LoVo (cell line): ENCODE data around the gene MORN1.

Experiments
- DNase-seq: peaks from one replicate; pipeline ENCODE4 v3.0.0-alpha.2; 2016; ENCODE audit warnings: low spot score

Gene MORN1

DNA sequence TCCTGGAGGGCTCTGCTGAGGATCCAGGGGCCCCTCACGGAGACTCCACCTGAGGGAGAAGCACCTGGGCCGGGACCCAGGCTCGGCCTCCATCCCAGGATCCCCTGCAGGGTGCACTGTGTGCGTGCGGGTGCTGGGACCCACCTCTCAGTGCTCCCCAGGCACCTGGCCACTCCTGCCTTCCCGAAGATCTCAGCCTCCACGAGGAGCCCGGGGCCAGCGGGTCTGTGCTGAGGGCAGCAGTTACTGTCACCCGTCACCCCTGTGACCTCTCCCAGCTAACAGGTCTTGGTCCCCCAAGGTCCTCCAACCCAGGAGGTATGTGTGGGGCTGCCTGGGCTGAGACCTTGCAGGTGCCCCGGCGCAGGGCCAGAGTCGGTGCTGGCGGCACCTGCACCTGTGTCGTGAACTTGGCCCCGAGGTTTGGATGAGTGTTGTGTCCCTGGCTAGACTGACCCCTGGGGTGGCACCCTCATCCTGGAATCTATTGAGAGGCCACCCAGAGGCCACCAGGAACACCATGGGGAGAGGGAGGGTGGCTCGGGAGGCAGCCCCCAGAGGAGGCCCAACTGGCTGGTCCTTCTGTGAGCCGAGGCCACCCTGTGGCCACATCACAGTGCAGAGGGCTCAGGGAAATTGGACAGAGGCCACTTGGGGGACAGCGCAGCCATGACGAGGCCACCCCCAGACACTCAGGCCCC is 17.7 kb downstream of the MORN1 start:
- DNase-seq = no peak

DNA sequence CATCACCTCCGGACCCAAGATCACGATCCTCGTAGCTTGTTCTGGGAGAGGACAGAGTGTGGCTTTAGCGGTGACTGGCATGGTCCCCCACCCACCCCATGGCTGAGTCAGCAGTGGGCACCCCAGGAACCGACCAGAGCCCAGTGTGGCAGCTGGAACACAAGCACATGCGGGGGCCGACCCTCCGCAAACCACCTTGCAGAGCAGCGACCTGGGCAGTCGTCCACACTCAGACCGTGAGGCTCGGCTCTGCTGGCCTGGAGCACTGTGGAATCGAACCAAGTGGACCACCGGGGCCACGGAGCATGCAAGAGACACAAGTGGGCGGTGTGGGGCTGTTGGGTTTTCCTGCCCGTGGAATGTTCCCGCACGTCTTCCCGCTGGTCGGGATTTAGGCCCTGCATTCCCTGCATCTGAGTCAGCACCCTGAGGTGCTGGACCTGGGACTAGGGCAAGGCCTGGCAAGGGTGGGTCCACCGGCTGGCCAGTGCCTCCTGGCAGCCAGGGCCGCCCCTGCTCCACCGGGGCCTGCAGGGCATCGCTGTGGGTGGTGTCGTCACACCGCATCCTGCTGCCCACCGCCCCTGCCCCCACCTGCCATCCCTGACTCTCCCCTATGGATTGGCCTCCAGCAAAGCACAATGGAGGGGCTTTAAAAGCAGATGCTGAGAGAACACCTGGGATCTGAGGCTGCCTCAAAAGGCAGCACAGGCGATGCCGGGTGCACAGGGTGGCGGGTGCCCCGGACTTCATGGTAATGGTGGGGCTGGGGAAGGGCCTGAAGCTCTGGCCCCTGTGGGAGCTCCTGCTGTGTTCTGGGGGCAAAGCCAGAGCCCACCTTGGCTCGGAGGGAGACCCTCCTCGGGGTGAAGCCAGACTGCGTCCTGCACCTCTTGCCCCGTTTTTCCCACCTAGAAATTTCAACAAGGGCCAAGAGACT is 18.5 kb downstream of the MORN1 start:
- no peak for DNase-seq

DNA sequence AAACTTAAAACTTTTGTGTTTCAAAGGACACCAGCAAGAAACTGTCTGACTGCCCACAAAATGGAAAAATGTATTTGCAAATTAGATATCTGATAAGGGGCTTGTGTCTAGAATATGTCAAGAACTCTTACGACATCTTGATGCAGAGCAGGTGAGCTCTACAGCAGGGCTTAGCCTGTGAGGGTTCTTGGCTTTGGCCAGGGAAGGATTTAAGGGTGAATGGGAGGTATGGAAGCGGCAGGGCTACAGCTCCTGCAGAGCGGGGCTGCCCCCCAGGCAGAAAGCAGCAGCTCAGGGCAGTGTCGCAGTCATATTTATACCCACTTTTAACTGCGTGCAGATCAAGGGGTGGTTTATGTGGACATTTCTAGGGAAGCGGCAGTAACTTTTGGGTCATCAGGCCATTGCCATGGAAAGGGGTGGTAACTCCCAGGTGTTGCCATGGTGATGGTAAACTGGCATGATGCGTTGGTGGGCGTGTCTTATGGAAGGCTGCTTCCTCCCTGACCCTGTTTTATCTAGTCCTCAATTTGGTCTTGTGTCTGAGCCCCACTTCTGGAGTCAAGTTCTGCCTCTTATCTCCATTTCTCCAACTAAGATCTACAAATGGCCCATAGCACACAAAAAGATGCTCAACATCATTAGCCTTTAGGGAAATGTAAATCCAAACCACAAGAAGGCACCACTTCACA is 23.2 kb downstream of the MORN1 start:
- no peak for DNase-seq

DNA sequence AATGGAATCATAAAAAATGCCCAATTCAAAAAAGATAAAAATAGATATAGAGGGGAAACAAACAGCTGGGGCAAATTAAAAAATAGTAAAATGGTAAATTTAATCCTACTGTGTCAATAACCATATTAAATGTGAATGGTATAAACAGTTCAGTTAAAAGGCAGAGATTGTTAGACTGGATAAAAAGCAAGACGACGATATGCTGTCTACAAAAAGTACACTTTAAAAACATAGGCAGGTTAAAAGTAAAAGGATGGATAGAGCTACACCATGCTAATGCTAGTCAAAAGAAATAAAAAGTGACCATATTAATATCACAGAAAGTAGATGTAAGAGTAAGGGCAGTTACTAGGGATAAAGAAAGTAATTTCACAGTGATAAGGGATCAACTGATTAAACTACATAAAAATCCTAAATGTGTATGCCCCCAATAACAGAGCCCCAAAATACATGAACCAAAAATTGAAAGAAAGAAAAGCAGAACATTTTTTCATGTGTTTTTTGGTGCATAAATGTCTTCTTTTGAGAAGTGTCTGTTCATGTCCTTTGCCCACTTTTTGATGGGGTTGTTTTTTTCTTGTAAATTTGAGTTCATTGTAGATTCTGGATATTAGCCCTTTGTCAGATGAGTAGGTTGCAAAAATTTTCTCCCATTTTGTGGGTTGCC is 27.4 kb downstream of the MORN1 start:
- DNase-seq = no peak

DNA sequence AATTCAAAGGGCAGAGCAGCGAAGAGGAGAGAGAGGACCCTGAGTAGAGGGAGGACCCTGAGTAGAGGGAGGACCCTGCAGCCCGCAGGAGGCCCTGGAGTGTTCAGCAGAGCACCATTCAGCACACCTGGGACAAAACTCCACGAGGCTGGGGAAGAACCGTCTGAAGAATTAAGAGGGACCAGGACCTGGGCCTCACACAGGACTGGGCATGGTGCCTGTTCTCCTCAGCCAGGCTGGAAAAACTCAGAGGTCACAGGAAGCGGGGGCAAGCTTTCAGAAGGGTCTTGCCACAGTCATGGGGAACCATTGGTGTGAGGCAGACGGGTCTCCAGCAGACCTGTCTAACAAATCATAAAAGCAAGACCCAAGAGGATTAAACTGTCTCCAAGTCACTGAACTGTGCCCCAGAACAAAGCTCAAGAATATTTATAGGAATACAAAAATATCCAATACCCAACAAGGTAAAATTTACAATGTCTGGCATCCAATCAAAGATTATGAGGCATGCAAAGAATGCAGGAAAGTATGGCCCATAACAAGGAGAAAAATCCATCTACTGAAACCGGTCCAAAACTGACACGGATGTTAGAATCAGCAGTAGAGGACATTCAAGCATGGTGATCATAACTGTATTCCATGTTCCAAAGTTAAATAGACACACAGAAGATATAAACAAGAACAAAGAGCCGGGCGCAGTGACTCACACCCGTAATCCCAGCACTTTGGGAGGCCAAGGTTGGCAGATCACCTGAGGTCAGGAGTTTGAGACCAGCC is 30.6 kb downstream of the MORN1 start:
- no peak for DNase-seq

DNA sequence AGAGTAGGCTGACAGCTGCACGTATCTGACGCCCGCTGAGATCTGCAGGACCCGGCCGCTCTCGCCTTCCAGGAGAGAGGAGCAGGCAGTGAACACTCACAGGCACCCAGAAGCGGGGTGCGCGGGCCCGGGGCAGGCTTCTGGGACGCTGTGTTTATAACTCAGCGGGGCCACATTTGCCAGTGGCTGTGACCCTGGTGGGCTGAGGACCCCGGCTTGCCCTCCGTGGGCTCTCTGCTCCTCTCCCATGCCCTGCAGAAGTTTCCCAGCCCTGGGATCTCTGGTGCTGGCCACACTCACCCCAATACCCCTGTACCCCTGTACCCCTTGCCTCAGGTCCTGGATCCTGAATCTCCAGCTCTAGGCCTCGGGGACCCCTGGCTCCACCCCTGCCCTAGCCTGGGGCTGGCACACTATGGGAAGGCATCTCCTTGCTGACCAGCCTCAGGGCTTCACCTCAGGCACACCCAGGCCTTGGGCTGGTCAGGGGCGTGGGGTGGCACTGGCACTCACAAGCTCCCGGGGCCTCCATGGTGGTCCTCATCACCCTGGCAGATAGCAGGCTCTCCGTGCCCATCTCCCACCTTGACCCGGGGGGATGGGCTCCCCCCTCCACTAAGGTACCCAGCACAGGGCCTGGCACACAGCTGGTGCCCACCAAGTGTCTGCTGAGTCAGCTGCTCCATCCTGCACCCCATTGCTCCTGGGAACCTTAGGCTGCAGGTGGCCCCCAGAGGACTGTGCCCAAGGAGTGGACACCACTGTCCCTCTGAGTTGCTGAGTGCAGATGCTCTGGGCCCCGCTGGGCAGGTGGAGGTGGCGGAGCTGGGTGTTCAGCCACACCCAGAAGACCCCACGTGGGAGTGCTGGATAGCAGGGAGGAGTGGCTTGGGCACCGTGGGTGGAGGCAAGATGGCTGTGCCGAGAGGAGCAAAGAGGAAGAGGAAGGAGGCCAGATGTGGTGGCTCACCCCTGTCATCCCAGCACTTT is 32.4 kb downstream of the MORN1 start:
- no peak for DNase-seq

DNA sequence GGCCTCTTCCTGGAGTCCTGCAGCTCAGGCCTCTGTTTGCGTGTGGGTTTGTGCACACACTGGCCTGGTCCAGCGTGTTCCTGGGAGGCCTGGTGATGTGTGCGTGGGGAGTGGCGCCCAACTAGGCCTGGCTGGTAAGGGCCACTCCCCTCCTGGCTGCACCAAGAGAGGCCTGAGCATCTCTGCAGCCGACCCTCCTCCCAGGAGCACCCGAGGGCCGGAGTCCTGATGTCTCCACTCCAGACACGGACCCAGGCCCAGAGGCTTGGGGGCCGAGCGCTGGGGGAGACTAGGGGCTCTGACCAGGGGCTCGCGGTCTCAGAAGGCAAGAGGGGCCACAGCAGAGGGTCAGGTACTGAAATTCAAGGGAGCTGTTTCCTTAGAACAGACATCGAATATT is 33.3 kb downstream of the MORN1 start:
- DNase-seq = no peak

DNA sequence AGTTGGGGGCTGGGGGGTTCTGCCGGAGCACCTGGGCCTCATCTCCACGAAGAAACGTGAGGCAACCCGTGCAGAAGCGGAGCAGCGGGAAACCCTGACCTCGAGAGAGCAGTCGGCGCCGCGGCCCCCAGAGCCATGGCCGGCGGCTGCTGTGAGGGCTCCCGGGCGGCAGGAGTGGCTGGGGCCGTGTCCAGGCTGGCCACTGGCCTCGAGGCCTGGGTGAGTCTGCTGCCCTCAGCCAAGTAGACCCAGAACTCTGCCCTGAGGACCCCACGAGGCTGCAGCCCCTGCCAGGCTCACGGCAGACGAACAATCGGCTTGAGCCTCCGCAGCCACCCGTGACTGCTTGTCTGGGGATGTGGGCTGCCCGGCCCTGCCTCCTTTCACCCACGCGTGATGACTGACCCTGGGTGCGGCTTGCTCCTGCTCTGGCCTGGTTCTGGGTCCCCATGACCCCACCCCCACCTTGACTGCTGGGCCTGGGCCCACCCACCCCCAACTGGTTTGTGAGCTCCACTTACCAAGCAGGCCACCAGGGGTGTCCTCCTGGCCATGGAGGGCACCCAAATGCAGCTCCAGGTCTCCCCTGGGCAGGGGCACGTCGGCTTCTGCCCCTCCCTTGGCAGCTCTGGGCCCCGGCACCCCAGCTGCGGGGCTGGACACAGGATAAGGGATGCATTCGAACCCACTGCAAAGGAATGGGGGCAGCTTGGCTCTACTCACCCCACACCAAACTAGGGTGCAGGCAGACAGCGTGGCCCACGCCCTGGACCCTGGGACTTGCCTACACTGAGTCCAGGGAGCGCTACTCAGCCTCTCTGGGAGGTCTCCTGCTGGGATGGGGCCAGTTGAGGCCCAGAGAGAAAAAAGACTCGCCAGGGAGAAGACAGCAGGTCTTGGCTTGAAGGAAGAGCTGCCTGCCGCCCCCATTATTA is 34.2 kb downstream of the MORN1 start:
- no peak for DNase-seq

DNA sequence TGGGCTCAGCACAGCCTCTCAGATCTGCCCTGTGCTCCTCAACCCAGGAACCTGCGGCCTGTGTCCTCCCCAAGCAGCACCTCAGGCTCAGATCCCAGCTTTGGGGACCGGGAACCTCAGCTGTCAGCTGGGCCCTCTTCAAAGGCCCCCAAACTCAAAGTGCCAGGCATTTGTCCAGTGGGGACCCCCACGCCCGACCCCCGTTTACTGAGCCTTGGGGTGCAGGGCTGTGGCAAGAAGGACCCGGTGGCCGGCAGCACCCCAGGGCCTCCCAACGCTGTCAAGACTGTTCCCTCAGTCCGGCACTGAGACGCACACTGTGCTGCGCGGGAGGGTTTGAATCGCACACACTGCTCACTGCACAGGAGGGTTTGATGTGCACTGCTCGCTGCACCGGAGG is 35.0 kb downstream of the MORN1 start:
- no peak for DNase-seq

DNA sequence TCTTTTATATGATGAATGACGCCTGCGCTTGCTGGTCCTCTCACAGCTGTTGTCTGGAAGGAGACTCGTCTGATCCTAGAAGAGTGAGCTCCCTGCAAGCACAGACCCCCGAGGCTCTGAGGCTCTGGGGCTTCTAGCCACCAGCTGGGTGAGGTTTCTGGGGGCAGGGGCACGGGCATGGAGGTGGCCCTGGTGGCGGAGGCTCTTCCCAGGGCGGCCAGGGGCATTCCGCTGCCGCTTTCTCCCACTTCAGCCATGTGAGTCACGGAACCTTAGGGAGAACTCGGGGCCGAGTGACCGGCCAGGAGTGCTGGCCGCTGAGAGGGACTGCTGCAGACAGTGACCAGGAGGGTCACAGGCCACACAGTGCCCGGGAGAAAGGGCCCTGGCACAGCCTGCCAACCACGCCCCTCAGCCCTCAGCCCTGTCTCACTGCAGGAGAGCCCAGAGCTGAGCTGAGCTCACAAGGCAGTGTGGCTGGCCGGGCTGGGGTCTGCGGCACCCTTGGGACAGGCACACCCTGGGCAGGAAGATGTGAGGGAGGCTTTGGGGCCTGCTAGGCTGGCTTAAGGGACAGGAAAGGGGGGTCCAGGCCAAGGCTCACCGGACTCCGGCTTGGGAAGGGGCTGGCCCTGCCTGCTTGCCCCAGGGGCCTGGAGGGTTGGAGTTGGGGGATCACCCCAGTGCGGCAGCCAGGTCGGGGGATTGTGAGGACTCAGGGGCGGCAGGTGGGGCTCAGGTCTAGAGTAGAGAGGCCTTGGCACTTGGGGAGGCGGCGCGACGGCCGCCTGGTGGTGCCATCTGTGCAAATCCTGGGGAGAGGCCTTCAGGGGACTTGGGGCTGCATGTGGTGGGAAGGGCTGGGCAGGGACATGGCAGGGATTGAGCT is 35.7 kb downstream of the MORN1 start:
- no peak for DNase-seq

DNA sequence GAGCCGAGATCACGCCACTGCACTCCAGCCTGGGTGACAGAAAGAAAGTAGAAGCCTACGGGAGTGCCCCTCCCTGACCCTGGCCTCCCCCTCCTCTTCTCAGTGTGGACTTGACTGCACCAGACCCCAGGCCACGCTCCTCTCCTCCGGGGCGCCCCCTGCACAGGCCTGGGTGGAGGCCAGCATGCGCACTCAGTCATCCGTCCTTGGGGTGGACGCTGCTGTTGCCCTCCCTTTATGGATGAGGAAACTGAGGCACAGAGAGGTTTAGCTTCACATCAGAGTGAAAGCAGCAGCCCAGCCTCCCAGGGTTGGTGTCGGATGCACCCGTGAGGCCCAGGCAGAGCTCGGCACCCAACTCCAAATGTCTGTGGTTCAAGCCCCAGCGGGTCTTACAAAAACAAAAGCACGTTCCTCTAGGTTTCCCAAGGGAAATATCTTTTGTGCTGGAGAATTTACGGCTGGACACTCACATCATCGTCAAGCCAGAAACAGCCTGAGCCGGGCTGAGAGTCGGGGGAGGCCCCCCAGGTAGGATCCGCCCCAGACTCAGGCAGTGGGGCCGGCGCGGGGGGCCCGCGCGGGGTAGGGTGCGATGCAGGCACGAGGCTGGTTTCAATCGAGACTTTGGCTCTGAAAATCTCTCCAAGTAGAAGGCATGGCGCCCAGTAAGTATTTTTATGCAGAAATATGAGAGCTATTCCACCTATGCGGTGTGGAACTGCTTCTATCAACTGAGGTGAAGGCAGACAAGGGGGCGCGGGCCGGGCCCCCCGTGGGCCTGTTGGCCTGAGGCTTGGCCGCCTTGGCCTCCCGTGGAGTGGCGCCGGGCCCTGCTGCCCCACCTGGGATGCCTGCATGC is 36.6 kb downstream of the MORN1 start:
- DNase-seq = no peak

DNA sequence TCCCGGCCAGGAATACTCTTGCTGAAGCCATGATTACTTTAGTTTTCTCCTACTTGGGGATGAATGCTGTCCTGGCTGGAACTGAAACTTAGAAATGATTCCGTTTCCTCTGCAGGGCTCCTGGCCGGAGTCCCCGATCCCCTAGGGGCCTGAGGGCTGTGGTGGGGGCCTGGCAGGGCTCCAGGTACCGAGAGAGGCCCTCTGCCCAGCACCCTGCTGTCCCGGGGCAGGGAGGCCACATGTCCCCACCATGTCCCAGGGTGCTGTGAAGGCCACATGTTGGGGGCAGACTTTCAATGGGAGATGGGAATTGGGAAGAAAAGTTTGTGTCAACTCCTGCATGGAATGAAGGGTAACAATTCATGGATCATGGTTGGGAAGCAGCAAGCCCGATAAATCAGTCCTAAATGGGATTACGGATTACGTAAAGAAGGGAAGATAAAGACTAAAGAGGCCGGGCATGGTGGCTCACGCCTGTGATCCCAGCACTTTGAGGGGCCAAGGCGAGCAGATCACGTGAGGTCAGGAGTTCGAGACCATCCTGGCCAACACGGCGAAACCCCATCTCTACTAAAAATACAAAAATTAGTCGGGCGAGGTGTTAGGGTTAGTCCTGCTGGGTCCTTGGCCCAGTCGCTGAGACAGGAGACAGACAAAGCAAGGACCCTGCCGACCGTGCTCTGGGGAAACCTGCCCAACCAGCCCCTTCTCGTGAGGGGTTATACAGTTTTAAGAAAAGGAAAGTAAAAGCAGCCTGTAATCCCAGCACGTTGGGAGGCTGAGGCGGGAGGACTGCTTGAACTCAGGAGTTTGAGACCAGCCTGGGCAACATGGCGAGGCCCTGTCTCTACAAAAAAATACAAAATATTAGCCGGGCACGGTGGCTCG is 37.6 kb downstream of the MORN1 start:
- no peak for DNase-seq

DNA sequence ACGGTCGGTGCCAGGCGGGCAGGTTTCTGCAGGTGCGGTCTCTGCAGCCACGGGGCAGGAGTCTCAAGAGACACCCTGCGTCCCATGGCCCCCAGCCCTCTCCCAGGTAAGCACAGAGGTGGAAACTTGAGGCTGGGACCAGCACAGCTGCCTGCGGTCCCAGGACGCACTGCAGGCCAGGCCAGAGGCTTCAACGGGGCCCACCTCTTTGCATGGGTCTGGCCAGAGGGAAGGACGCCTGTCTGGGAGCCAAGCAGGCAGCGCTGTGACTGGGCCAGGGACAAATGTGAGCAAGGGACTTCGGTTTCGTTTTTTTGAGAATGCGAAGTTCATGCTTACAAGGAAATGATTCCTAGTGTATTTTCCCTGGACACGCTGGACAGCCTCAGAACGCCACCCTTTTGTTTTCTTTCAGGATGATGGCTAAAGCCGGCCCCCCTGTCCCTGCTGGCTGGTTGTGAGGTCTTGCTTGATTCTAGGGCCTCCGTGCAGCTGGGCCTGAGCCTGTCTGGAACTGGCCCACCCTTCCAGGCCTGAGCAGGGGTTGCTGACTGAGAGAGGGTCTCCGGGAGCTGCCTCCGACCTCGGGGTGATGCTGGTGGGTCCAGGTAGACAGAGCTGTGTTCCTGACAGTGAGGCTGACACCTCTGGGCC is 38.3 kb downstream of the MORN1 start:
- no peak for DNase-seq

DNA sequence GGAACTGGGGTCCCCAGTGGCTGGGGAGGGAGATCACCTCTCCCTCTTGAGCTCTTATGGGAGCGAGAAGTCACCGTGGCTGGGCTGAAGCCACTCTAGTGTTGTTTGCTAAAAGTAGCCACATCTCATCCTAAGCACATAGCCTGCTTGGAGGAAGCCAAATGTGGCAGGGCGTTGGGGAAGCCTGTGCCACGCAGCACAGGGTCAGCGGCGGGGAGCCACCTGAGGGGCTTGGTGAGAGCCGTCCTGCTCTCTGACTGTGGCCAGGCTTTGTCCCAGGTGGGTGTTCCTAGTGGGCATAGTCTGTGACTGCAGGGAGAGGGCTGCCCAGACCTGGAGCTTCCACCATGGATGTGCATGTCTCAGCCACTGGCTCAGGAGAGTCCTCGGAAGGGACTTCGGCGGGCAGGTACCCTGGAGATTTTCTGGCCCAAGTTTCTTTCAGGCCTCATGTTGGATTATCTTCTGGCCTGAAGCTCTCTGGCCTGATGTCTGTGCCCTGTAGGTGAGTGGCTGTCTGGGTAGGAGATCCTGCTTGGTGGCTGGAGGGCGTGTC is 38.9 kb downstream of the MORN1 start:
- DNase-seq = no peak

DNA sequence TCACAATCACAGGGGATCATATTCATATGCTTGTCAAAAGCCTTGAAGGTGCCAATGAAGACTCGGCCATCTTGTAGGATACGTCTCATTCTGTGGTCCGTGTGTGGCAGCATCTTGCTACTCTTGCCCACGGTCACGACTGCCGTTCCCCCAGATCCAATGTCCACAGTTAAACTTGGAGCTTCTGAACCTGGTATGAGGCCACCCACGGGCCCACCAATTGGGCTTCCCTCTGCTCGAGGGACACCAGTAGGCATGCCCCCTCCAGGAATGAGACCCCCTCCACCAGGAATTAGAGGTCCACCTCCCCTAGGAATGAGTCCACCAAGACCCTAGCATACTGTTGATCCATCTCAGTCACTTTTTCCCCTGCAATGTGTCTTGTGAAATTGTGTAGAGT is 39.6 kb downstream of the MORN1 start:
- DNase-seq = no peak
